ENCODE results near the gene VCPKMT.

VCPKMT gene

GRCh38 chr14:50116181-50116956 lies at the start of gene VCPKMT:
TSS of gene VCPKMT (minus strand) at chr14:50116572. CDS start at chr14:50116552, 20 bp downstream.
- H3K36me3 ChIP-seq (ENCODE audit: low read depth), result peaks cover 46% of the 10 kb centered on the region
- no peaks in the 10 kb centered on the region for H3K9me3 ChIP-seq (ENCODE audit: severe bottlenecking)
- H3K27ac ChIP-seq (ENCODE audit: poor library complexity, severe bottlenecking), result peak within 1 kb of the TSS; percentile 39
- H3K27me3 ChIP-seq (ENCODE audit: insufficient read depth, poor library complexity, severe bottlenecking), result no peaks in the 10 kb centered on the region
- ATAC-seq (ENCODE audit: low read depth) (peak; percentile 99), DNase-seq (ENCODE audit: low spot score) (peak; percentile 95)
- peaks cover 13% of the 10 kb centered on the region for H3K4me1 ChIP-seq (ENCODE audit: insufficient read depth, poor library complexity, severe bottlenecking)
- peak within 1 kb of the TSS; percentile 62 for H3K4me3 ChIP-seq (ENCODE audit: severe bottlenecking)
- TF ChIP-seq, protein P1, sequence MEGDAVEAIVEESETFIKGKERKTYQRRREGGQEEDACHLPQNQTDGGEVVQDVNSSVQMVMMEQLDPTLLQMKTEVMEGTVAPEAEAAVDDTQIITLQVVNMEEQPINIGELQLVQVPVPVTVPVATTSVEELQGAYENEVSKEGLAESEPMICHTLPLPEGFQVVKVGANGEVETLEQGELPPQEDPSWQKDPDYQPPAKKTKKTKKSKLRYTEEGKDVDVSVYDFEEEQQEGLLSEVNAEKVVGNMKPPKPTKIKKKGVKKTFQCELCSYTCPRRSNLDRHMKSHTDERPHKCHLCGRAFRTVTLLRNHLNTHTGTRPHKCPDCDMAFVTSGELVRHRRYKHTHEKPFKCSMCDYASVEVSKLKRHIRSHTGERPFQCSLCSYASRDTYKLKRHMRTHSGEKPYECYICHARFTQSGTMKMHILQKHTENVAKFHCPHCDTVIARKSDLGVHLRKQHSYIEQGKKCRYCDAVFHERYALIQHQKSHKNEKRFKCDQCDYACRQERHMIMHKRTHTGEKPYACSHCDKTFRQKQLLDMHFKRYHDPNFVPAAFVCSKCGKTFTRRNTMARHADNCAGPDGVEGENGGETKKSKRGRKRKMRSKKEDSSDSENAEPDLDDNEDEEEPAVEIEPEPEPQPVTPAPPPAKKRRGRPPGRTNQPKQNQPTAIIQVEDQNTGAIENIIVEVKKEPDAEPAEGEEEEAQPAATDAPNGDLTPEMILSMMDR (IDR thresholded peaks at IDR 0.05; ENCODE audit: poor library complexity, severe bottlenecking), result no peak

- peaks cover 9% of the 10 kb centered on the region for H3K4me1 ChIP-seq (ENCODE audit: insufficient read depth, poor library complexity, severe bottlenecking)
- peaks cover 68% of the 10 kb centered on the region for H3K36me3 ChIP-seq (ENCODE audit: low read depth)
- ATAC-seq (ENCODE audit: low read depth) (0 out of 3 replicates have a peak, but pooled peaks have one; percentile 27), DNase-seq (ENCODE audit: low spot score) (no peak)
- no peak overlapping the region for H3K4me3 ChIP-seq (ENCODE audit: severe bottlenecking)
- no peak overlapping the region for H3K27ac ChIP-seq (ENCODE audit: poor library complexity, severe bottlenecking)
- H3K27me3 ChIP-seq (ENCODE audit: insufficient read depth, poor library complexity, severe bottlenecking), result no peaks in the 10 kb centered on the region
- TF ChIP-seq, protein P1 (IDR thresholded peaks at IDR 0.05; ENCODE audit: poor library complexity, severe bottlenecking), result no peak
- no peaks in the 10 kb centered on the region for H3K9me3 ChIP-seq (ENCODE audit: severe bottlenecking)
These were observed 39.7 kb upstream of the VCPKMT start for GRCh38 chr14:50156111-50156510.

- TF ChIP-seq, protein P1 (IDR thresholded peaks at IDR 0.05; ENCODE audit: poor library complexity, severe bottlenecking), result no peak
- ATAC-seq (ENCODE audit: low read depth) (no peak), DNase-seq (ENCODE audit: low spot score) (no peak)
- H3K9me3 ChIP-seq (ENCODE audit: severe bottlenecking), result no peaks in the 10 kb centered on the region
- H3K27ac ChIP-seq (ENCODE audit: poor library complexity, severe bottlenecking), result no peak overlapping the region
- peaks cover 53% of the 10 kb centered on the region for H3K36me3 ChIP-seq (ENCODE audit: low read depth)
- no peak overlapping the region for H3K4me3 ChIP-seq (ENCODE audit: severe bottlenecking)
- no peaks in the 10 kb centered on the region for H3K27me3 ChIP-seq (ENCODE audit: insufficient read depth, poor library complexity, severe bottlenecking)
- H3K4me1 ChIP-seq (ENCODE audit: insufficient read depth, poor library complexity, severe bottlenecking), result no peaks in the 10 kb centered on the region
These were observed 32.4 kb upstream of the VCPKMT start for GRCh38 chr14:50148799-50149198.

- no peak for DNase-seq (ENCODE audit: low spot score)
- Histone ChIP-seq H3K36me3 (ENCODE audit: low read depth) (peaks cover 25% of the 10 kb centered on the region), H3K4me3 (ENCODE audit: severe bottlenecking) (no peak overlapping the region), H3K27me3 (ENCODE audit: insufficient read depth, poor library complexity, severe bottlenecking) (no peaks in the 10 kb centered on the region), H3K27ac (ENCODE audit: poor library complexity, severe bottlenecking) (no peak overlapping the region), H3K9me3 (ENCODE audit: severe bottlenecking) (no peaks in the 10 kb centered on the region), H3K4me1 (ENCODE audit: insufficient read depth, poor library complexity, severe bottlenecking) (no peaks in the 10 kb centered on the region)
- TF ChIP-seq, protein P1 (IDR thresholded peaks at IDR 0.05; ENCODE audit: poor library complexity, severe bottlenecking), result no peak
- no peak for ATAC-seq (ENCODE audit: low read depth)
These were observed 22.8 kb upstream of the VCPKMT start for GRCh38 chr14:50139192-50139591.

- H3K36me3 ChIP-seq (ENCODE audit: low read depth), result peaks cover 37% of the 10 kb centered on the region
- no peak overlapping the region for H3K27ac ChIP-seq (ENCODE audit: poor library complexity, severe bottlenecking)
- no peaks in the 10 kb centered on the region for H3K4me1 ChIP-seq (ENCODE audit: insufficient read depth, poor library complexity, severe bottlenecking)
- ATAC-seq (ENCODE audit: low read depth), result no peak
- no peak for DNase-seq (ENCODE audit: low spot score)
- H3K9me3 ChIP-seq (ENCODE audit: severe bottlenecking), result no peaks in the 10 kb centered on the region
- H3K4me3 ChIP-seq (ENCODE audit: severe bottlenecking), result no peak overlapping the region
- no peaks in the 10 kb centered on the region for H3K27me3 ChIP-seq (ENCODE audit: insufficient read depth, poor library complexity, severe bottlenecking)
- TF ChIP-seq, protein P1 (IDR thresholded peaks at IDR 0.05; ENCODE audit: poor library complexity, severe bottlenecking), result no peak
These were observed 11.4 kb upstream of the VCPKMT start for GRCh38 chr14:50127802-50128201.

Measured in RWPE2 (cell line).